Stimulated activated CD4-positive, alpha-beta T cell treated with anti-CD3 and anti-CD28 coated beads, Interleukin-2, amount 100 ng/mL, for 24 hours (primary cell): ENCODE measurements around the gene TMCC3.

Source experiments
- DNase-seq, 2 donors: peaks; one replicate each; pipeline ENCODE4 v3.0.0-alpha.2; 2020

Gene TMCC3

GRCh38 chr12:94671917-94672316, 21.6 kb upstream of the TMCC3 start:
- DNase-seq = no peak

- no peak for DNase-seq
Observed at GRCh38 chr12:94670898-94671297, 20.5 kb upstream of the TMCC3 start.

GRCh38 chr12:94670075-94670474, 19.7 kb upstream of the TMCC3 start:
- no peak for DNase-seq

GRCh38 chr12:94667031-94667540, 16.7 kb upstream of the TMCC3 start:
- DNase-seq = no peak

- DNase-seq = no peak
Observed at GRCh38 chr12:94666158-94666557, 15.8 kb upstream of the TMCC3 start.

- DNase-seq = no peak
Observed at GRCh38 chr12:94663702-94664101, 13.3 kb upstream of the TMCC3 start.

GRCh38 chr12:94663071-94663470, 12.7 kb upstream of the TMCC3 start:
- no peak for DNase-seq

- DNase-seq = no peak
Observed at GRCh38 chr12:94660436-94660835, 10.1 kb upstream of the TMCC3 start.

GRCh38 chr12:94659346-94659930, 9.1 kb upstream of the TMCC3 start:
- DNase-seq = no peak

GRCh38 chr12:94658931-94659330, 8.6 kb upstream of the TMCC3 start:
- DNase-seq = no peak

- DNase-seq = no peak
Observed at GRCh38 chr12:94656556-94656955, 6.2 kb upstream of the TMCC3 start.

- peak; percentile 26 to 28 for DNase-seq
Observed at GRCh38 chr12:94649349-94650142, 811 bp downstream of the TMCC3 start.

GRCh38 chr12:94648578-94648977, 1.8 kb downstream of the TMCC3 start:
- no peak for DNase-seq

- DNase-seq = peak in 1 of 2 donors; percentile 9
Observed at GRCh38 chr12:94644141-94644979, 6.0 kb downstream of the TMCC3 start.

- no peak for DNase-seq
Observed at GRCh38 chr12:94643606-94644005, 6.8 kb downstream of the TMCC3 start.

GRCh38 chr12:94641283-94641682, 9.1 kb downstream of the TMCC3 start:
- no peak for DNase-seq

- peak; percentile 49 to 59 for DNase-seq
Observed at GRCh38 chr12:94640134-94640928, 10.0 kb downstream of the TMCC3 start.

GRCh38 chr12:94638521-94638920, 11.8 kb downstream of the TMCC3 start:
- no peak for DNase-seq

- no peak for DNase-seq
Observed at GRCh38 chr12:94637390-94638113, 12.8 kb downstream of the TMCC3 start.

GRCh38 chr12:94636462-94637085, 13.8 kb downstream of the TMCC3 start:
- no peak for DNase-seq

GRCh38 chr12:94634717-94635116, 15.6 kb downstream of the TMCC3 start:
- no peak for DNase-seq
